ENCODE measurements around the gene CAMTA1. TPM values are rescaled to one million over a fixed set of nuclear protein-coding genes. Genes with fewer than 3 reads are reported as not detected.

CAMTA1 gene
- total RNA-seq, 1 experiment from 2014 or later = 60.0 TPM

- DNase-seq = no peak
- Mint-ChIP-seq H3K27me3 (ENCODE audit: insufficient read depth, unreplicated experiment) (peaks cover 17% of the 10 kb centered on the region), H3K9me3 (ENCODE audit: unreplicated experiment) (no peaks in the 10 kb centered on the region), H3K36me3 (ENCODE audit: insufficient read depth, unreplicated experiment) (no peaks in the 10 kb centered on the region), H3K4me3 (ENCODE audit: unreplicated experiment) (no peak overlapping the region), H3K4me1 (ENCODE audit: low read depth, unreplicated experiment) (no peaks in the 10 kb centered on the region), H3K27ac (ENCODE audit: unreplicated experiment) (no peak overlapping the region)
- TF ChIP-seq CTCF (IDR thresholded peaks at IDR 0.05; ENCODE audit: insufficient read depth in 1 of 2, low read depth in 1 of 2, low read length in 1 of 2, severe bottlenecking in 1 of 2, unreplicated experiment in 1 of 2) = no peak
- no peaks in the 10 kb centered on the region; the same call in 1 of the 2 replicates for H3K27me3 ChIP-seq (replicated peaks; ENCODE audit: control insufficient read depth, insufficient read depth, low read length)
- POLR2A ChIA-PET = no interaction called here
- H3K9me3 ChIP-seq = no peaks in the 10 kb centered on the region
- H3K4me1 ChIP-seq = no peaks in the 10 kb centered on the region
- CTCF ChIA-PET = no interaction called here
- no peak overlapping the region for H3K4me3 ChIP-seq (ENCODE audit: low read depth, low read length)
- no TSS peak for BruUV-seq (replicated peaks)
- intact Hi-C loops (cut with micrococcal nuclease; ENCODE audit: unreplicated experiment) = no loop called here
- no peaks in the 10 kb centered on the region for H3K36me3 ChIP-seq (ENCODE audit: control insufficient read depth, insufficient read depth, low read length)
Measured at GRCh38 chr1:7250597-7251453, 465.6 kb downstream of the CAMTA1 start.

GRCh38 chr1:7251454-7251800 lies 466.2 kb downstream of the CAMTA1 start:
- CTCF ChIA-PET = no interaction called here
- intact Hi-C loops (cut with micrococcal nuclease; ENCODE audit: unreplicated experiment) = no loop called here
- no peak overlapping the region for H3K4me3 Mint-ChIP-seq (ENCODE audit: unreplicated experiment)

More at GRCh38 chr1:7251454-7251800, 466.2 kb downstream of the CAMTA1 start:
- Mint-ChIP-seq H3K36me3 (ENCODE audit: insufficient read depth, unreplicated experiment) (no peaks in the 10 kb centered on the region), H3K4me1 (ENCODE audit: low read depth, unreplicated experiment) (no peaks in the 10 kb centered on the region), H3K9me3 (ENCODE audit: unreplicated experiment) (no peaks in the 10 kb centered on the region), H3K27ac (ENCODE audit: unreplicated experiment) (no peak overlapping the region), H3K27me3 (ENCODE audit: insufficient read depth, unreplicated experiment) (peaks cover 17% of the 10 kb centered on the region)
- Histone ChIP-seq H3K27me3 (replicated peaks; ENCODE audit: control insufficient read depth, insufficient read depth, low read length) (no peaks in the 10 kb centered on the region; the same call in 1 of the 2 replicates), H3K4me3 (ENCODE audit: low read depth, low read length) (no peak overlapping the region), H3K9me3 (no peaks in the 10 kb centered on the region), H3K36me3 (ENCODE audit: control insufficient read depth, insufficient read depth, low read length) (no peaks in the 10 kb centered on the region), H3K4me1 (no peaks in the 10 kb centered on the region)
- POLR2A ChIA-PET = no interaction called here
- DNase-seq = no peak
- no TSS peak for BruUV-seq (replicated peaks)
- no peak for TF ChIP-seq CTCF (IDR thresholded peaks at IDR 0.05; ENCODE audit: insufficient read depth in 1 of 2, low read depth in 1 of 2, low read length in 1 of 2, severe bottlenecking in 1 of 2, unreplicated experiment in 1 of 2)
